Measurements from ENCODE around the gene PPP1R26.

DNA sequence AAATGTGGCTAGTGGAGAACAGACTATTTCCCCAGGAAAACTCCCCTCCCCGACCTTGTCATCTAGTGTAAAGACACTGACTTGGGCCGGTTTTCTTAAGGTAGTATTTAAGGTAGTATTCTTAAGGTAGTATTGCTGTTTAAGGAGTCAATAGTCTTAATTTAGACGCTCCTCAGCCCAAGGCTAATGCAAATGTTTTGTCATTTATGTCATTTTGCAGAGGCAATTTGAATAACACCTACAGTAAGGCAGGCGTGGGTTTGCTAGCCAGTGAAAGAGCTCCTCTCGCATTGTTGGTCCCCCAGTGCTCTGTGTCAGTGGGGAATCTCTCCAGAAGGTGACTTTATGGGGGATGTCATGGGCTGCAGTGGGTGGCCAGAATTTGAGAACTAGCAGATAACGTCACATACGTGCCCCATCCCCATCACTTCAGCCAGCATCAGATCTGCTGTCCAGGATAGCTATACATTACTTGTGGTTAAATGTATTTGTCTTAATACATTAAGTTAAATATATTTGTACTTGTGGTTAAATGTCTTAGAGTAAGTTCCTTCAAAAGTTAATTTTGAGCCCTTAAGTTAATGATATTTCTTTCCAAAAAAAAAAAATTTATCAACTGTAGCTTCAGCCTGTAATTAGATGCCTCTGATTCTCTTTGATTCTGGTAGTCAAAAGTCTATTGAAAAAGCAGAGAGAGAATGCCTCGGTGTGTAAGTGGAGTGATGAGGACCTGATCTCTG lies 2.6 kb downstream of the PPP1R26 start:
- TF ChIP-seq, protein P1, sequence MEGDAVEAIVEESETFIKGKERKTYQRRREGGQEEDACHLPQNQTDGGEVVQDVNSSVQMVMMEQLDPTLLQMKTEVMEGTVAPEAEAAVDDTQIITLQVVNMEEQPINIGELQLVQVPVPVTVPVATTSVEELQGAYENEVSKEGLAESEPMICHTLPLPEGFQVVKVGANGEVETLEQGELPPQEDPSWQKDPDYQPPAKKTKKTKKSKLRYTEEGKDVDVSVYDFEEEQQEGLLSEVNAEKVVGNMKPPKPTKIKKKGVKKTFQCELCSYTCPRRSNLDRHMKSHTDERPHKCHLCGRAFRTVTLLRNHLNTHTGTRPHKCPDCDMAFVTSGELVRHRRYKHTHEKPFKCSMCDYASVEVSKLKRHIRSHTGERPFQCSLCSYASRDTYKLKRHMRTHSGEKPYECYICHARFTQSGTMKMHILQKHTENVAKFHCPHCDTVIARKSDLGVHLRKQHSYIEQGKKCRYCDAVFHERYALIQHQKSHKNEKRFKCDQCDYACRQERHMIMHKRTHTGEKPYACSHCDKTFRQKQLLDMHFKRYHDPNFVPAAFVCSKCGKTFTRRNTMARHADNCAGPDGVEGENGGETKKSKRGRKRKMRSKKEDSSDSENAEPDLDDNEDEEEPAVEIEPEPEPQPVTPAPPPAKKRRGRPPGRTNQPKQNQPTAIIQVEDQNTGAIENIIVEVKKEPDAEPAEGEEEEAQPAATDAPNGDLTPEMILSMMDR (IDR thresholded peaks at IDR 0.05), result no peak
- TF ChIP-seq POLR2AphosphoS5 (IDR thresholded peaks at IDR 0.05; ENCODE audit: insufficient read depth in 1 of 2, low read depth in 1 of 2), result no peak
